ENCODE data around the gene CORIN.

GRCh38 chr4:47674144-47674543 is 163.7 kb downstream of the CORIN start:
- TF ChIP-seq CTCF (IDR thresholded peaks at IDR 0.05; ENCODE audit: poor library complexity, severe bottlenecking) (no peak), POLR2AphosphoS5 (IDR thresholded peaks at IDR 0.05) (no peak), EP300 (conservative IDR thresholded peaks at IDR 0.05; ENCODE audit: poor library complexity, severe bottlenecking) (no peak), REST (IDR thresholded peaks at IDR 0.05; ENCODE audit: borderline replicate concordance) (no peak)
